ENCODE results near the gene FAHD1.

DNA sequence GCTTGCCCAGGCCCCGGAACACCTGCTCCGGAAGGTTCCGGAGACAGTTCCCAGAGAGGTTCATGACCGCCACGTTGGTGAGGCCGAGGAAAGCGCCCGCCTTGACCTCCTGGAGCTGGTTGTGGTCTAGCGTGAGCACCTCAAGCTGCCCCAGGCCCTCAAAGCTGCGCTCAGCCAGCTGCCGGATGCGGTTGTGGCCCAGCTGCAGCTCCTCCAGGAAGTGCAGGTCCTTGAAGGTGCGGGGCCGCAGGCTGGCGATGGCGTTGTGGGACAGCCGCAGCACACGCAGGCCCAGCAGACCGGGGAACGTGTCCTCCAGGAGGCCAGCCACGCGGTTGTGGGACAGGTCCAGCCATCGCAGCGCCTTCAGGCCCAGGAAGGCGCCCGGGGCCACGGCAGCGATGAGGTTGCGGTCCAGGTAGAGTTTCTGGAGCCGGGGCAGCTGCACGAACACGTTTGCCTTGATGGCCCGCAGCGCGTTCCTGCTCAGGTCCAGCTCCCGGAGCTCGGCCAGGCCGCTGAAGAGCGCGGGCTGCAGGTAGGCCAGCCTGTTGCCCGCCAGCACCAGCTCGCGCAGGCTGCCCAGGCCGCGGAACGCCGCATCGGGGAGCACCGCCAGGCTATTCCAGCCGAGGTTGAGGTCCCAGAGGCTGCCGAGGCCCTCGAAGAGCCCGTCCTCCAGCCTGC lies 35.6 kb upstream of the FAHD1 start:
- TF ChIP-seq CTCF (IDR thresholded peaks at IDR 0.05) (no peak), POLR2A (IDR thresholded peaks at IDR 0.05) (no peak)
